ENCODE data around the gene EXOC4. TPM values are rescaled to one million over a fixed set of nuclear protein-coding genes. Genes with fewer than 3 reads are reported as not detected.

EXOC4 gene
- polyA plus RNA-seq, 1 experiment: 45.9 TPM

- POLR2A ChIA-PET: no interaction called here
- Histone ChIP-seq H3K27me3 (ENCODE audit: control insufficient read depth, insufficient read depth, low read length) (no peaks in the 10 kb centered on the region), H3K4me3 (ENCODE audit: low read depth, low read length) (no peak overlapping the region), H3K36me3 (ENCODE audit: control insufficient read depth, insufficient read depth, low read length) (no peaks in the 10 kb centered on the region)
- CTCF ChIA-PET: interaction anchor here (0.6 kb wide), 1 partner anchor 195 kb away, joined by 3 read pairs; no protein-coding TSS in a partner anchor
- TF ChIP-seq CTCF (IDR thresholded peaks at IDR 0.05; ENCODE audit: insufficient read depth, low read depth, low read length): no peak
- no peak for DNase-seq (ENCODE audit: low read depth)
These were observed 295.1 kb downstream of the EXOC4 start for GRCh38 chr7:133547981-133548380.

- no peaks in the 10 kb centered on the region for H3K36me3 ChIP-seq (ENCODE audit: control insufficient read depth, insufficient read depth, low read length)
- no peak for TF ChIP-seq CTCF (IDR thresholded peaks at IDR 0.05; ENCODE audit: insufficient read depth, low read depth, low read length)
These were observed 296.8 kb downstream of the EXOC4 start for GRCh38 chr7:133549633-133550032.

GRCh38 chr7:133550145-133550544, 297.3 kb downstream of the EXOC4 start:
- no peak for TF ChIP-seq CTCF (IDR thresholded peaks at IDR 0.05; ENCODE audit: insufficient read depth, low read depth, low read length)
- Histone ChIP-seq H3K4me3 (ENCODE audit: low read depth, low read length) (no peak overlapping the region), H3K27me3 (ENCODE audit: control insufficient read depth, insufficient read depth, low read length) (no peaks in the 10 kb centered on the region), H3K36me3 (ENCODE audit: control insufficient read depth, insufficient read depth, low read length) (no peaks in the 10 kb centered on the region)
- ChIA-PET CTCF (no interaction called here), POLR2A (no interaction called here)
- no peak for DNase-seq (ENCODE audit: low read depth)

More at GRCh38 chr7:133549633-133550032, 296.8 kb downstream of the EXOC4 start:
- ChIA-PET POLR2A (no interaction called here), CTCF (interaction anchor here (1.2 kb wide), 1 partner anchor 9 kb away, joined by 5 read pairs; no protein-coding TSS in a partner anchor)
- no peak overlapping the region for H3K4me3 ChIP-seq (ENCODE audit: low read depth, low read length)
- no peak for DNase-seq (ENCODE audit: low read depth)
- H3K27me3 ChIP-seq (ENCODE audit: control insufficient read depth, insufficient read depth, low read length): no peaks in the 10 kb centered on the region

- no peaks in the 10 kb centered on the region for H3K36me3 ChIP-seq (ENCODE audit: control insufficient read depth, insufficient read depth, low read length)
- no peak for TF ChIP-seq CTCF (IDR thresholded peaks at IDR 0.05; ENCODE audit: insufficient read depth, low read depth, low read length)
- ChIA-PET POLR2A (no interaction called here), CTCF (no interaction called here)
- H3K4me3 ChIP-seq (ENCODE audit: low read depth, low read length): no peak overlapping the region
- no peak for DNase-seq (ENCODE audit: low read depth)
- H3K27me3 ChIP-seq (ENCODE audit: control insufficient read depth, insufficient read depth, low read length): no peaks in the 10 kb centered on the region
These were observed 297.9 kb downstream of the EXOC4 start for GRCh38 chr7:133550811-133551210.

- no peak for DNase-seq (ENCODE audit: low read depth)
- no peak for TF ChIP-seq CTCF (IDR thresholded peaks at IDR 0.05; ENCODE audit: insufficient read depth, low read depth, low read length)
- POLR2A ChIA-PET: interaction anchor here (0.6 kb wide), 1 partner anchor 481 kb away, joined by 10 read pairs; no protein-coding TSS in a partner anchor
- no peaks in the 10 kb centered on the region for H3K27me3 ChIP-seq (ENCODE audit: control insufficient read depth, insufficient read depth, low read length)
- CTCF ChIA-PET: no interaction called here
- H3K36me3 ChIP-seq (ENCODE audit: control insufficient read depth, insufficient read depth, low read length): no peaks in the 10 kb centered on the region
- no peak overlapping the region for H3K4me3 ChIP-seq (ENCODE audit: low read depth, low read length)
These were observed 298.6 kb downstream of the EXOC4 start for GRCh38 chr7:133551466-133551865.
